DOHH2 (cell line): ENCODE measurements around the gene IFIH1.

Experiments used
- H3F3A ChIP-seq: fragments of 200-600 bp; sonication (generic), shearing (Covaris generic); 2 replicates; pipeline ENCODE4 v1.6.0; 2016; ENCODE audit warnings: antibody characterized with exemption, mild to moderate bottlenecking; ENCODE audit not compliant: control insufficient read depth, insufficient read depth
- H3K27ac ChIP-seq: fragments of 200-600 bp; sonication (generic); 2 replicates; pipeline ENCODE4 v1.5.1; 2014; ENCODE audit warnings: low read depth, mild to moderate bottlenecking, low read length, moderate library complexity
- H3K27me3 ChIP-seq: fragments of 200-600 bp; sonication (generic); 2 replicates; pipeline ENCODE4 v1.6.1; 2014; ENCODE audit warnings: mild to moderate bottlenecking, low read length, mixed read lengths; ENCODE audit not compliant: control insufficient read depth
- H3K36me3 ChIP-seq: fragments of 200-600 bp; sonication (generic); 2 replicates; pipeline ENCODE4 v1.6.1; 2014; ENCODE audit warnings: mild to moderate bottlenecking, low read length, moderate library complexity, mixed read lengths; ENCODE audit not compliant: control insufficient read depth
- H3K4me1 ChIP-seq: fragments of 200-600 bp; sonication (generic); 2 replicates; pipeline ENCODE4 v1.6.1; 2014; ENCODE audit warnings: mild to moderate bottlenecking, low read length, mixed read lengths; ENCODE audit not compliant: control insufficient read depth
- H3K4me2 ChIP-seq: fragments of 200-600 bp; sonication (generic); 2 replicates; pipeline ENCODE4 v1.6.0; 2014; ENCODE audit warnings: mild to moderate bottlenecking, low read length, moderate library complexity
- H3K4me3 ChIP-seq: fragments of 200-600 bp; sonication (generic); 2 replicates; pipeline ENCODE4 v1.5.1; 2014; ENCODE audit warnings: mild to moderate bottlenecking, low read length, mixed read lengths
- H3K79me2 ChIP-seq: fragments of 200-600 bp; sonication (generic); 2 replicates; pipeline ENCODE4 v1.6.1; 2014; ENCODE audit warnings: mild to moderate bottlenecking, low read length, mixed read lengths; ENCODE audit not compliant: control insufficient read depth
- H3K9me2 ChIP-seq: fragments of 200-600 bp; sonication (generic); replicated peaks from 2 replicates; pipeline ENCODE4 v1.6.1; 2014; ENCODE audit warnings: mild to moderate bottlenecking, low read length, mixed read lengths; ENCODE audit not compliant: control insufficient read depth
- H3K9me3 ChIP-seq: fragments of 200-600 bp; sonication (generic); 2 replicates; pipeline ENCODE4 v1.6.1; 2014; ENCODE audit warnings: antibody characterized with exemption, low read length, mixed read lengths; ENCODE audit not compliant: control insufficient read depth, insufficient read depth
- H4K20me1 ChIP-seq: fragments of 200-600 bp; sonication (generic); 2 replicates; pipeline ENCODE4 v1.6.0; 2014; ENCODE audit warnings: low read depth, mild to moderate bottlenecking, antibody characterized with exemption, low read length, moderate library complexity; ENCODE audit not compliant: control insufficient read depth, insufficient read depth
- CTCF ChIP-seq: fragments of 200-600 bp; sonication (generic); IDR thresholded peaks from one replicate; pipeline ENCODE4 v1.5.1; 2014; ENCODE audit warnings: antibody characterized with exemption, mild to moderate bottlenecking, low read depth, low read length; ENCODE audit not compliant: poor library complexity, severe bottlenecking
- EZH2phosphoT487 ChIP-seq: fragments of 200-600 bp; sonication (generic); IDR thresholded peaks from 2 replicates; pipeline ENCODE4 v1.6.1; 2017; ENCODE audit warnings: borderline replicate concordance, mild to moderate bottlenecking, antibody characterized with exemption, low read length, moderate library complexity, mixed read lengths

The IFIH1 gene

GRCh38 chr2:162291748-162292147 is 26.7 kb downstream of the IFIH1 start:
- Histone ChIP-seq H3K27me3 (peaks cover 4% of the 10 kb centered on the region), H3K4me3 (no peak overlapping the region), H3K36me3 (no peaks in the 10 kb centered on the region), H3K4me1 (no peaks in the 10 kb centered on the region), H3F3A (no peaks in the 10 kb centered on the region), H3K9me3 (no peaks in the 10 kb centered on the region), H3K9me2 (no peaks in the 10 kb centered on the region), H3K4me2 (no peak overlapping the region), H3K27ac (no peak overlapping the region), H4K20me1 (no peaks in the 10 kb centered on the region), H3K79me2 (no peaks in the 10 kb centered on the region)
- TF ChIP-seq EZH2phosphoT487 (no peak), CTCF (no peak)

GRCh38 chr2:162282765-162283425 is 35.6 kb downstream of the IFIH1 start:
- Histone ChIP-seq H4K20me1 (no peaks in the 10 kb centered on the region), H3K27ac (no peak overlapping the region), H3K9me3 (no peaks in the 10 kb centered on the region), H3K4me2 (no peak overlapping the region), H3F3A (no peaks in the 10 kb centered on the region), H3K36me3 (no peaks in the 10 kb centered on the region), H3K9me2 (no peaks in the 10 kb centered on the region), H3K4me3 (no peak overlapping the region), H3K27me3 (no peaks in the 10 kb centered on the region), H3K79me2 (no peaks in the 10 kb centered on the region), H3K4me1 (no peaks in the 10 kb centered on the region)
- TF ChIP-seq EZH2phosphoT487: no peak
- no peak for TF ChIP-seq CTCF

- Histone ChIP-seq H3K36me3 (no peaks in the 10 kb centered on the region), H4K20me1 (no peaks in the 10 kb centered on the region), H3K27ac (no peak overlapping the region), H3K4me3 (no peak overlapping the region), H3K27me3 (no peaks in the 10 kb centered on the region), H3K9me3 (no peaks in the 10 kb centered on the region), H3K4me1 (no peaks in the 10 kb centered on the region), H3K79me2 (no peaks in the 10 kb centered on the region), H3F3A (no peaks in the 10 kb centered on the region), H3K4me2 (no peak overlapping the region), H3K9me2 (no peaks in the 10 kb centered on the region)
- TF ChIP-seq CTCF: no peak
- no peak for TF ChIP-seq EZH2phosphoT487
Measured at GRCh38 chr2:162280654-162281053, 37.8 kb downstream of the IFIH1 start.
